C4-2B (cell line): Measurements from ENCODE around the gene IRF4.
"Not testable (repeated sequence)": the region's sequence is repeated elsewhere in the genome, so short reads cannot be mapped to it uniquely, and the experiment has no call there.

Source experiments
- H3K27ac ChIP-seq: fragments of 450-650 bp; 2 replicates; pipeline ENCODE4 v1.5.1; 2017
- ZFX ChIP-seq: fragments of 450-650 bp; IDR thresholded peaks from 2 replicates; pipeline ENCODE4 v1.6.1; 2017
- TF ChIP-seq, protein P1 (sequence below): fragments of 450-650 bp; conservative IDR thresholded peaks from 2 replicates; pipeline ENCODE4 v1.5.1; 2017; ENCODE audit warnings: mild to moderate bottlenecking

IRF4 gene

DNA sequence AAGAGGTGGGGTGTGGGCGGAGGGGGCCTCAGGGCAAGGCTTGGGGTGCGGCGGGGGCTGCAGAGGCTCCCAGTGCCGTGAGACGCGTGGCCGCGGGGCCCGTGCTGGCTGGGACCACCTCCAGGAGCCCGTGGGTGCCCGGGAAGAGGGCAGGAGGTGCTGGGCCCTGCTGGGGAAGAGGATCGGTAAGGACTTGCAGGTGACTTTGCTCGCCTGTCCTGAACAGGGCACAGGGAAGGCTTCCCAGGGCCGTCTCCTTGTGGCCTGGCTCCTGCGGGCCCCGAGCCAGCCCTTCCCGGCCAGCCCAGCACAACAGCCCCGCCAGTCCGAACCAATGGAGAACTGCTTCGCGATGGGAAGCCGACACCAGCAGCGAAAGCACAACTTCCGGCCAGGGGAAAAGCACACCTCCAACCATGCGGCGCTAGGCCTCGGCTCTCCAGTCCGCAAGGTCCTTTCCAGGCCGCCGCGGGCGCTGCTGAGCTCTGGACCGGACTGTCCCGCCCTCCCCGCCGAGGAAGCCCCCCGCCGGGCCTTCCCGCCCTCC, 32.3 kb downstream of the IRF4 start:
- H3K27ac ChIP-seq, result no peak overlapping the region
- TF ChIP-seq ZFX, result no peak
- TF ChIP-seq, protein P1, sequence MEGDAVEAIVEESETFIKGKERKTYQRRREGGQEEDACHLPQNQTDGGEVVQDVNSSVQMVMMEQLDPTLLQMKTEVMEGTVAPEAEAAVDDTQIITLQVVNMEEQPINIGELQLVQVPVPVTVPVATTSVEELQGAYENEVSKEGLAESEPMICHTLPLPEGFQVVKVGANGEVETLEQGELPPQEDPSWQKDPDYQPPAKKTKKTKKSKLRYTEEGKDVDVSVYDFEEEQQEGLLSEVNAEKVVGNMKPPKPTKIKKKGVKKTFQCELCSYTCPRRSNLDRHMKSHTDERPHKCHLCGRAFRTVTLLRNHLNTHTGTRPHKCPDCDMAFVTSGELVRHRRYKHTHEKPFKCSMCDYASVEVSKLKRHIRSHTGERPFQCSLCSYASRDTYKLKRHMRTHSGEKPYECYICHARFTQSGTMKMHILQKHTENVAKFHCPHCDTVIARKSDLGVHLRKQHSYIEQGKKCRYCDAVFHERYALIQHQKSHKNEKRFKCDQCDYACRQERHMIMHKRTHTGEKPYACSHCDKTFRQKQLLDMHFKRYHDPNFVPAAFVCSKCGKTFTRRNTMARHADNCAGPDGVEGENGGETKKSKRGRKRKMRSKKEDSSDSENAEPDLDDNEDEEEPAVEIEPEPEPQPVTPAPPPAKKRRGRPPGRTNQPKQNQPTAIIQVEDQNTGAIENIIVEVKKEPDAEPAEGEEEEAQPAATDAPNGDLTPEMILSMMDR, result no peak

DNA sequence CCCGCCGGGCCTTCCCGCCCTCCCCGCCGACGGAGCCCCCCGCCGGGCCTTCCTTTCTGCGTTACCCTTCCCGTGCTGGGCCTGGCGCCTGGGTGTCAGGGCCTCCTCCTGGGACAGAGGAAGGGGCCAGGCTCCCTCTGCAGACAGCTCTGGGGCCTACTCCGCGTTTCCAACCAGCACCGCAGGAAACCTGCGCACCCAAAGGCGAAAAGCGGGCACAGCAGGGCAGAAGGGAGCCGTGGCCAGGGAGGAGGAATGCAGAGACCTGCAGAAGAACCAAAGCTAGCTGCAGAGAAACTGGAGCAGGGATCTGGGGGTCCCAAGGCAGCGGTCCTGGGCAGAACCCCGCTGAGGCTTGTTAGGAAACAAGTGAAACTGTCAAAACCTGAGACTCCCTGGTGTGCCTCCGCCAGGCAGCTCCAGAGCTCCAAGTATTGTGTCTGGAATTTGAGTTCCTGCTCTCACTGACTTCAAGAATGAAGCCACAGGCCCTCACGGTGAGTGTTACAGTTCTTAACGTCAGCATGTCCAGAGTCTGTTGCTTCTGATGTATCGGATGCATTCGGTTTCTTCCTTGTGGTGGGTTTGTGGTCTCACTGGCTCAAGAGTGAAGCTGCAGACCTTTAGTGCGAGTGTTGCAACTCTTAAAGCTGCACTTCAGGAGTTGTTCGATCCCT, 33.3 kb downstream of the IRF4 start:
- H3K27ac ChIP-seq, result no peak overlapping the region
- TF ChIP-seq, protein P1, result no peak
- no peak for TF ChIP-seq ZFX

DNA sequence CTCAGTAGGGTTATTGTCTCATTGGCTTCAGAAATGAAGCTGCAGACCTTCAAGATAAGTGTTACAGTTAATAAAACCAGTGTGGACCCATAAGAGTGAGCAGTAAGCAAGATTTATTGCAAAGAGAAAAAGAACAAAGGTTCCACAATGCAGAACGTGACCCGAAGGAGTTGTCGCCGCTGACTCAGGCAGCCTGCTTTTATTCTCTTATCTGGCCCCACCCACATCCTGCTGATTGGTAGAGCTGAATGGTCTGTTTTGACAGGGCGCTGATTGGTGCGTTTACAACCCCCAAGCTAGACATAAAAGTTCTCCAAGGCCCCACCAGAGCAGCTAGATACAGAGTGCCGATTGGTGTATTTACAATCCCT, 33.9 kb downstream of the IRF4 start:
- H3K27ac ChIP-seq, result not testable (repeated sequence)

DNA sequence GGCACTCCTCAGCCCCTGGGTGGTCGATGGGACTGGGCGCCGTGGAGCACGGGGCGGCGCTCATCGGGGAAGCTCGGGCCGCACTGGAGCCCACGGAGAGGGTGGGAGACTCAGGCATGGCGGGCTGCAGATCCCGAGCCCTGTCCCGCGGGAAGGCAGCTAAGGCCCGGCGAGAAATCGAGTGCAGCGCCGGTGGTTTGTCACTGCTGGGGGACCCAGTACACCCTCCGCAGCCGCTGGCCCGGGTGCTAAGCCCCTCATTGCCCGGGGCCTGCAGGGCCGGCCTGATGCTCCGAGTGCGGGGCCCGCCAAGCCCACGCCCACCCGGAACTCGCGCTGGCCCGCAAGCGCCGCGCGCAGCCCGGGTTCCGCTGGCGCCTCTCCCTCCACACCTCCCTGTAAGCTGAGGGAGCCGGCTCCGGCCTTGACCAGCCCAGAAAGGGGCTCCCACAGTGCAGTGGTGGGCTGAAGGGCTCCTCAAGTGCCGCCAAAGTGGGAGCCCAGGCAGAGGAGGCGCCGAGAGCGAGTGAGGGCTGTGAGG, 34.7 kb downstream of the IRF4 start:
- not testable (repeated sequence) for H3K27ac ChIP-seq

DNA sequence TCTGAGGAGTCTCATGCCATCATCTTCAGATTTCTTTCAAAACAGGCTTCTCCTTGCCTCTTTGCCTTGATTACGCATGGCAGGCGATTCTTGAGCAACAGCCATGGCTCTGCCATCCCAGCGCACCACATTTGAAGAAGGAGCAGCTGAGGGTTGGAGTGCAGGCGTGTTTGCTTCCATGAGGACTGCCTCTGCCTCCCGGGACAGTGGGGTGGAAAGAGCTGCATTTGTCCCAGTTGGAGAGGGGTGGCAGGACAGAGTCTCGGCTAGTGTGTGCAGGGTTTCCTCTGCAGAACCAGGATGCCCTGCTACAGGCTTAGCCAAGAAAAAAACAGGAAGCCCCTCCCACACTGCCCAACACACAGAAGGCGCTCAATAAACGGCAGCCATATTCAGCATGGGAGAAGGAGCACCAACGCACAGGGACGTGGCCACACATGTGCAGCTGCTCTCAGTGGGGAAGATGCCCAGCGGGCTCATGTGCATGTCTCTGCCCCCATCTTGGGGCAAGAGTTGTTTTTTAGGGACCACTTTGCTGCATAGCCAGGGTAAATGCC, 36.6 kb downstream of the IRF4 start:
- no peak for TF ChIP-seq ZFX
- TF ChIP-seq, protein P1, result no peak
- no peak overlapping the region for H3K27ac ChIP-seq

DNA sequence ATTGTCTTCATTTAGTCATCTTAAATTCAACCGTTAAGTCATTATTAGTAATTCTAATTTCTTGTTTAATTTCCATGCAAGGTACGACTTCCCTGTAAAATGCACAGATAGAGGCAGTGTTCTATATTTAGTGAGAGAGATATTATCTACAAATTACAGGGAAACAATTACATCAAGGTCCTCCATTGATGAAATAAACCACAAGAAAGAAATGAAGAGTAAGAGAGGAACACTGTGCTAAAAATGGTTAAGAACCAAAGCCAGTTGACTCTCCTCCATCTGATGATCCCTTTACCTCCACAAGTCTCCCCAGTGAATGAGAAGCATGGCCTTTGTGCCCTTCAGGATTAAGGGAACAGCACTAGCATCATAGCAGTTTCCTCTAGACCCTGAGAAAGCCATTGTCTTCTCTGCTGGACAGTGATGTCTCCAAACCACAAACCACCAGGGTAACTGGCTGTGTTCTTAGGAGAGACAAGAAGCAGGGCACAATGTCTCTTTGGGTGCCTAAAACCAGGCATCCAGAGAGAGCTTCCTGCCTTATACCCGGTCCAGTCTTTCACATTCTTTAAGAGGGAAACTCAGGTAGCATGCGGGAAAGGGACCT, 38.1 kb downstream of the IRF4 start:
- no peak for TF ChIP-seq ZFX
- TF ChIP-seq, protein P1, result no peak
- H3K27ac ChIP-seq, result no peak overlapping the region

DNA sequence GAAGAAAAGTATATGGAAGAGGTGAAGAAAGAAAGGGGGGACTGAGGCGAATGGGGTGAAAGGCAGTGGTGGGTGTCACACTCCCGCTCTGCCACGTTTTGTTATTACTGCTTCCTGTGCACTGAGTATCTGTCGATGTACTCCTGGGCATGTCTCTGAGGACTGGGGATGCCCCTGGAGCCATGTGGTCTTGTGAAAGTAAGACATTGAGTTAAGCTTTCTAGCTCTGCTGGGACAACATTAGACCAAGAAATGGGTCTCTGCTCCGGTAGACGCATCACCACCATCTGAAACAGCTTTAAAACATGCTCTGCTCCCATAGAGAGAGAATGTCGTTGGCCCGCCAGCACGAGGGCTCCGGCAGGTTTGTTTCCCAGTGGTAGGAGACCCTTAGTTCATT, 40.0 kb downstream of the IRF4 start:
- TF ChIP-seq ZFX, result no peak
- TF ChIP-seq, protein P1, result no peak
- no peak overlapping the region for H3K27ac ChIP-seq

DNA sequence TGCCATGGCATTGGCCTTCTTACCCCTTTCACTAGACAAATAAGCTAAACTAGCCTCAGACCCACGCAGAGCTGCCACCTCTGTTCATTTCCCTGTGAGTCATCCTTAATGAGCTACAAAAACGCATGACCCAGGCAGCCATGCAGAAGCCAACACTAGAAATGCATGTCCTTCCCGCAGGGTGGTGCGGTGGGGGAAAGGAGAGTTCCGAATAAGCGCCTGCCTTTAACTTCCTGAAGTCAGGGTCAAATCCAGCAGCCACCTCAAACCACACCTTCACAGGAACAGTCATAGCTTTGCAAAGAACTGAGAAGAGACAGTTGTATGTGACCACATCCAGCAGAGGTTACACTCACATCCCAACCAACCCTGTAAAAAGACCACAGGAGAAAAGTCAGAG, 40.4 kb downstream of the IRF4 start:
- TF ChIP-seq, protein P1, result no peak
- no peak overlapping the region for H3K27ac ChIP-seq
